HCEC 1CT (cell line): Measurements from ENCODE around the gene DNAH10.

ENCODE experiments used
- DNase-seq: peaks from one replicate; pipeline ENCODE4 v3.0.0-alpha.2; 2017

DNAH10 gene, protein sequence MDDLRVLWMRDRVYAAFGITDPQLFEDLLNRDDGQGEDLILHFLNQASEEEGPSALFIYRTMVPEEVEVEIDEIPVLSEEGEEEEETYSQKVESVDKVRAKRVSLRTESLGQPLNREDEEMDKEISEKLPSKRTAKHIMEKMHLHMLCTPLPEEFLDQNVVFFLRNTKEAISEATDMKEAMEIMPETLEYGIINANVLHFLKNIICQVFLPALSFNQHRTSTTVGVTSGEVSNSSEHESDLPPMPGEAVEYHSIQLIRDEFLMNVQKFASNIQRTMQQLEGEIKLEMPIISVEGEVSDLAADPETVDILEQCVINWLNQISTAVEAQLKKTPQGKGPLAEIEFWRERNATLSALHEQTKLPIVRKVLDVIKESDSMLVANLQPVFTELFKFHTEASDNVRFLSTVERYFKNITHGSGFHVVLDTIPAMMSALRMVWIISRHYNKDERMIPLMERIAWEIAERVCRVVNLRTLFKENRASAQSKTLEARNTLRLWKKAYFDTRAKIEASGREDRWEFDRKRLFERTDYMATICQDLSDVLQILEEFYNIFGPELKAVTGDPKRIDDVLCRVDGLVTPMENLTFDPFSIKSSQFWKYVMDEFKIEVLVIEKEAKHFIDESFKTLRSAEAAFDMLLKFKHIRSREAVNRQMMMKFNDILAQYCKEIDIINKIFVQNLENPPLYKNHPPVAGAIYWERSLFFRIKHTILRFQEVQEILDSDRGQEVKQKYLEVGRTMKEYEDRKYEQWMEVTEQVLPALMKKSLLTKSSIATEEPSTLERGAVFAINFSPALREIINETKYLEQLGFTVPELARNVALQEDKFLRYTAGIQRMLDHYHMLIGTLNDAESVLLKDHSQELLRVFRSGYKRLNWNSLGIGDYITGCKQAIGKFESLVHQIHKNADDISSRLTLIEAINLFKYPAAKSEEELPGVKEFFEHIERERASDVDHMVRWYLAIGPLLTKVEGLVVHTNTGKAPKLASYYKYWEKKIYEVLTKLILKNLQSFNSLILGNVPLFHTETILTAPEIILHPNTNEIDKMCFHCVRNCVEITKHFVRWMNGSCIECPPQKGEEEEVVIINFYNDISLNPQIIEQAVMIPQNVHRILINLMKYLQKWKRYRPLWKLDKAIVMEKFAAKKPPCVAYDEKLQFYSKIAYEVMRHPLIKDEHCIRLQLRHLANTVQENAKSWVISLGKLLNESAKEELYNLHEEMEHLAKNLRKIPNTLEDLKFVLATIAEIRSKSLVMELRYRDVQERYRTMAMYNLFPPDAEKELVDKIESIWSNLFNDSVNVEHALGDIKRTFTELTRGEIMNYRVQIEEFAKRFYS (N-terminal part only)

DNA sequence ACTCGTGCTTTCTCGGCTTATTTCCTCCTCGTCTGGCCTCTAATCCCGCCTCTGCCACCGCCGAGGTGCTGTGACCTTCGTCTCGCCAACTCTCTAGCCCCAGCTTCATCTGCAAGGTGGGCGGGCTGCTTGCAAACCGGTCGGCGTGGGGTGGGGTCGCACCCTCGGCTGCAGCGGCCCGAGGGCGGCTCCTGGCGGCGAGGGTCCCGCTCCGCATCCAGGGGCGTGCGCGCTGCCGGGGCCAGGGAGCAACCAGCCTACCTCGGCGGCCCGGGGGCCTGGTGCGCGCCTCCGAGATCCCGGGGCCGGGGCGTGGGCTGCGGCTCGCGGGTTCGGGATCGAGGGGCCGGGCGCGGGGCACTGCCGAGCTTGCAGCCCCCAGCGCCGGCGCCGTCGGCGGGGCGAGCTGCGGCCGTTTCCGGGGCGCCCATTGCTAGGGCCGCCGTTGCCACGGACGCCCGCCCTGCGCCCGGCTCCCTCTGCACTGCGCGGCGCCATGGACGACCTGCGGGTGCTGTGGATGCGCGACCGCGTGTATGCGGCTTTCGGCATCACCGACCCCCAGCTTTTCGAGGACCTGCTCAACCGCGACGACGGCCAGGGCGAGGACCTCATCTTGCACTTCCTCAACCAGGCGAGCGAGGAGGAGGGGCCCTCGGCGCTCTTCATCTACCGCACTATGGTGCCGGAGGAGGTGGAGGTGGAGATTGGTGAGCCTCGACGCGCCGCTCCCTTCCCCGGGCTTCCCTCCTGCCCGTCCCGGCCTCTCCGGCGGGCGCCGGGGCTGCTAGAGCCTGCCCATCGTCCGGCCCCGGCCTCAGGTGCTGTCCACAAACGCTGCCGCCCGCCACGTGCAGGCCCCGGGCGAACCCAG lies at the start of gene DNAH10:
Gene DNAH10 (plus strand): TSS at position 461 of the 874 bp plus-strand sequence. CDS start 36 bp downstream, at position 497.
- no peak for DNase-seq

DNA sequence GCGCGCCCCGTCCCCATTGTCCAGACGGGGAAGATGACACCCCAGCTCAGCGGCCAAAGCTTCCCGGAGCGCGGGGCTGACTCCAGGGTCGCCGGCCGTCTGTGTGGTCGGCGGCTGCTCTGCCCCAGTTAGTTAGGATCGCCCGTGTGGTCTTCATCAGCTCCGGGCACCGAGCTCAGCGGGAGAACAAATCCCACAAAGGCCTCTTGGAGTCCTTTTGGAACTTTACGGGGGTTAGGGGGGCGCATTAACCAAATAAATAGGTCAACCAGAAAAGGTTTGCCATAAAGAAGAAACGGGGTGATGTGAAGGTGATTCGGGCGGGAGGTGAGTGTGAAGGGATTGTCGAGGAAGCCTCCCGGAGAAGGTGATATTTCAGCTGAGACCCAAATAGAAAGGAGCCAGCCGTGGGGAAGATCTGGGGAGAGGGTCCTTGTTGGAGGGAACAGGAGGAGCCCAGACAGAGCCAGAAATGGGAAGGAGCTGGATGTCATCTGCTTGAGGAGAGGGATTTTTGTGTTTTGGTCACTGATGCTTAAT lies 49.3 kb upstream of the DNAH10 start:
- no peak for DNase-seq

DNA sequence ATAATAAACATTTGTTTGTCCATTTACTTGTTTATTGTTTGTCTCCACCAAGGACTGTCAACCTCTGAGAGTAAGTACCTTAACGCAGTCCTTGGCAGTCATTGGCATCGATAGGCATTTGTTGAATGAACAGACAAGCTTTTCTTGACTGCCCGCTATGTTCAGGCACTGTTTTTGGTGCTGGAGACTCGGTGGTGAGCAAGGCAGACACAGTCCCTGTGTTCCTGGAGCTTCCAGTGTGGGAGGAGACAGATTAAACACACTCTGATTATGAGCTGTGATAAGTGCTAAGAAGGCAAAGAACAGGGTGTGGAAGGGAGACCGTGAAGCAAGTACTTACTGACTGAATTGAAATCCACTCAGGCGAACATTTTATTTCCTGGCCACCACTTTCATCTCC lies 48.7 kb upstream of the DNAH10 start:
- DNase-seq, result no peak

DNA sequence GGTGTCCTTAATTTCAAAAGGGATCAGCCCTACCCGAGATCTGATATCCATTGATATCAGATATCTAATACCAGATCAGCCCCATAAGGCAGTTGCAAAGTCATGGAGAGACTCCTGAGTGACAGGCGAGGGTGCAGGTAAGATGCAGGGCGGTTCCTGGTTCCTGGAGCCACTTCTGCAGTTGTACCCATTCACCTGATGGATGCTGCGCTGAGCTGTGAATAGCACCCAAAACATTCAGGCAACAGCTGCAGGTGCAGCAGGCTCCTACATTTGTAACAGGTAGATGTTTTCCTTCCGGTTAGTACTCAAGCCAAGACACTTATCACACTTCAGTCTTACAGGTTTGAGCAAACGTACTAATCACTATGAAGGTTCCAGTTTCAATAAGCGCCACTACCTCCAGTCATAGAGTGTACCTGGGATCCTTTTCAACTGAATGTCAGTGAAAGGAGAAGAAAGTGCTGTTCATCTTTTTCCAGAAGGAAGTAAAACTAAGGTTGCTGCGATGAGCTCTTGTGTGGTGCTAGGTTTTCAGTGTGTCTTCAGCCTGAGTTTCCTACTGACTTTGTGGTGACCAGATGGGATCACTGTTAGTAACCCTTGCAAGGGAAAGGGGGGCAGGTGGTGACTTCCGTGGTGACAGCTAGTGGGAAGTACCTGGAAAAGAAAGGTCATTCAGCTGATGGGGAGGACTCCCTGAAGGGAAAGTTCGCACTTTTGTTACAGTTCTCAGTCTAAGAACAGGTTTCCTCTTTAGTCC lies 48.1 kb upstream of the DNAH10 start:
- DNase-seq, result no peak

DNA sequence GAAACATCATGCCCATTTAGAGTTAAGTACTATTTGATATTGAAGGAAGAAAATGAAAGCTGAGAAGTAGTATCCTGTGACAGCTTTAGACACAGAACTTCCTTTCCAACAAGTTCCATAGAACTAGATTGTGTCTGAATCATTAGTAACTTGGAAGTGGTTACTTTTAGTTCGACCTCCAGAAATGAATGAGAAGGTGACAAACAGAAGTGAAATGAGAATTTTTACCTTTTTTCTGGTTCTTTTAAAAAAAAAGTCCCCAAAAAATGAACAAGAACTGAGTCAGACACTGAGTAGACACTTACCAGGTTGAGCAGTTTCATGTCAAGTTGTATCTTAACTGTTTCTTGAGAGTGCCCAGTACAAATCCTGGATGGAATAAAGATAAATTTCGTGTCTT lies 46.9 kb upstream of the DNAH10 start:
- DNase-seq, result no peak

DNA sequence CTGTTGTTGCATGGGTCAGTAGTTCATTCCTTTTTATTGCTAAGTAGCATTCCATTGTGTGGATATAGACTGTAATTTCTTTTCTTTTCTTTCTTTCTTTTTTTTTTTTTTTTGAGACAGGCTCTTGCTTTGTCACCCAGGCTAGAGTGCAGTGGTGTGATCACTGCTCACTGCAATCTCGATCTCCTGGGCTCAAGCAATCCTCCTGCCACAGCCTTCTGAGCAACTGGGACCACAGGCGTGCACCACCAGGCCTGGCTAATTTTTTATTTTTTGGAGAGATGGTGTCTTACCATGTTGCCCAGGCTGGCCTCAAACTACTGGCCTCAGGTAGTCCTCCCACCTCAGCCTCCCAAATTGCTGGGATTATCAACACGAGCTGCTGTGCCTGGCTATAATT lies 44.8 kb upstream of the DNAH10 start:
- DNase-seq, result no peak

DNA sequence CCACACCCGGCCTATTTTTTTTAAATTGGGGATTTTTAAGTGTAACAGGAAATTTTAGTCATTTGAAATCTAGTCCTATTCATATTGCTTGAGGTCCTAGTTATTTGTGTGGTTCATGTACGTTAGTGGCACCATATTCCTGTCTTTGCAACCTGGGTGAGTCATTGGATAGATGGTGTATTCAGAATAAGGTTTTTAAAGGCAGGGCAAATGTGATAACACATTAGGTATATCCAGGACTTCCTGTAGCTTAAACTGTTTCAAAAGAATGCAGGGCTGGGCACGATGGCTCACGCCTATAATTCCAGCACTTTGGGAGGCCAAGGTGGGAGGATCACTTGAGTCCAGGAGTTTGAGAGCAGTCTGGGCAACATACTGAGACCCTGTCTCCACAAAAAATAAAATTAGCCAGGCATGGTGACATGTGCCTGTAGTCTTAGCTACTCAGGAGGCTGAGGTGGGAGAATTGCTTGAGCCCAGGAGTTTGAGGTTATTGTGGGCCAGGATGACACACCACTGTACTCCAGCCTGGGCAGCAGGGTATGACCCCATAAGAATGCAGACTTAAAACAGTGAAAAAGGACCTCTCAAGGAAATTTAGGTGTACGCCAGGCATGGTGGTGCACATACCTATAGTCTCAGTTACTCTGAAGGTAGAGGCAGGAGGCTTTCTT lies 41.8 kb upstream of the DNAH10 start:
- DNase-seq, result no peak

DNA sequence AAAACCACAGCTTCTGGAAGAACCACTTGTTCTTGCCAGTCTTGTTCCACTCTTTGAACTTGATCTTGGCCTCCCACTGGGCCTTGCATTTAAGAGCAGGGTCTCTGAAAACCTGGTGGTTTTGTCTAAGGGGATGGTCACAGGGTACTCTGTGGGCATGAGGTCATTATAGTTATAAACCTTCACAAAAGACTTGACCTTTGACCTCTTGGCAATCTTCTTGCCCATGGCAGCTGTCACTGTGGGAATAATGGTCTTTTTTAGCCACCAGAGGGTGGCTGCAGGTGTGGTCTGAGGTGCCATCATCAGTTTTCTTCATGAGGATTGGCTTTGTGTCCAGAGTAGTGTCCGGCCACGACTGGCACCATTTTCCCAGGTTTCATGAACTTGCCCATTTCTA lies 40.9 kb upstream of the DNAH10 start:
- no peak for DNase-seq

DNA sequence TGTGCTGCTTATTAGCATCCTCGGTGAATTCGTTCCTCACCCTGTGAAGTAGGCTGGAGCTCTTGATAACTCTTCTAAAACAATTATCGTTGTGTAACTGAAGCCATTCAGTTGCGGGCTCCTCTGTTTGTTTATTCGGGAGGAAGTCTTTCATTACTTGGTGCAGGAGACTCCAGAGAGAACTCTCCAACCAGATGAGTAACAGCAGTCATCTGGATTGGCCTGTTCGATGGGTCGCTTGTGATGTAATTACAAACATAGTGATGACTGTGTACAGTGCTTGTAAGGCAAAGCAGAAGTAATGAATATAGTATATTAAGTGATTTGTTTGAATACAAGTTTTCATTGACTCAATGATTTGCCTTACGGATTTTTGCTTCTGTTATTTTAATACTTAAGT lies 39.1 kb upstream of the DNAH10 start:
- DNase-seq, result no peak

DNA sequence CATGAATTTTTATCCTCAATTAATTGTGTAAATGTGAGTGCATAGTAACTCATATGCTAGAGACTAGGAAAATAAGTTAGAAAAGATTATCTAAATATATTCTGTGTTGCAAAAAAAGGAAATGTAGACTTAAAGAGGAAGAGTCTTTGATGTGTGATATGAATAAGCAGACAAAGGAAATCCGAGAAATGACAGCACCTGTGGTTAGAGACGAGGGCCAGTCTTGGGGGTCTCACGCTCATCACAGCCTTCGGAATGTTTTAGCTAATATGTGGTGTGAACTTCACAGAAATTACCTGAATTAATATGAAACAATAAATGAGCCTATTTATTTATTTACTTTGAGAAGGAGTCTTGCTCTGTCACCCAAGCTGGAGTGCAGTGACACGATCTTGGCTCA lies 38.3 kb upstream of the DNAH10 start:
- DNase-seq, result no peak

DNA sequence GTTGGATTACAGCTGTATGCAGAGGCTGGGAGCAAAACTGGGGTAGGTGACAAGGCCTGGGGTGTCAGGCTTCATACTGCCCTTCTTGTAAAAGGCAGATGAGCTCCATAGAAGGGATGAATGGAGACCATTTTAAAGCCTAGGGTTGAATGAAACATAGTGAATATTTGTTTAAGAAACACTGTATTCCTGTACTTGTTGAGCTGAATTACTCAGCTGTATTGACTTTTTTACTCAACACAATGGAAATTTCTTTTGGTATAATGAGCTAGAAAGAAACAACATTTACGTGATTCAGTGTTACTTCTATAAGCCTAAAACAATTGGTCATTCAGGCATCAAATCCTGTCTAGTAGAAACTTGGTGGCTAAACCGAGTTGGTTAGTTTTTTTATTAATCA lies 35.9 kb upstream of the DNAH10 start:
- no peak for DNase-seq

DNA sequence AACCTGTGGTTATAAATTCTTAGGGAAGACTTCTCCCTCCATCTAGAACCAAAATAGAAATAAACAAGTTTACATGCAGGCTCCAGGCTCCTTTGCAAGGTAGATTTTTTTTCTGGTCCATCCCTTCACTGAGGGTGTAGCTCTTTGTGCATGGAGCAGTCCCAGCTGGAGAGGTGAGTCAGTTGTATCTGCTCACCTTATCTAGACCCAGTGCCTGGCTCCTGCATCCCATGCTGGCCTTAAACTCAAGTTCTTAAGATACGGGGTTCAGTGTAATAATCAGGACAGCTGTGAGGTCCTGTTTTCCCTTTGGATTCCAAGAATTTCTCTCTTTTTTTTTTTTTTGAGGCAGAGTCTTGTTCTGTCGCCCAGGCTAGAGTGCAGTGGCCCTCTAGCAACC lies 35.1 kb upstream of the DNAH10 start:
- DNase-seq, result no peak

DNA sequence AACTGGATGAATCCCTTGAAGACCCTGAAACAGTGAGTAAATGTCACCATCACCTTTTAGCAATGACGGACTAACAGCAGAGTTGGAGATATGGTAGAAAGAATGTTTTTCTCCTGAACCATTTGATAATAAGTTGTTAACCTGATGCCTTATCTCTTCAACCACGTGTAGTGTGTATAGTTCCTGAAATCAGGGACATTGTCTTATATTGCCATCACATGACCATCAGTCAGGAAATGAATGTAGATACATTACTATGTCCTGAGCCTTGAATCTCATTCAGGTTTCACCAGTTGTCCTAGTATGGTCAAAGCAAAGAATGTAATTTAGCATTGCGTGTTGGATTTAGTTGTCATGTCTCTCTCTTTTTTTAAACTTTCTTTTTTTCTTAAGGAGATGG lies 34.2 kb upstream of the DNAH10 start:
- no peak for DNase-seq

DNA sequence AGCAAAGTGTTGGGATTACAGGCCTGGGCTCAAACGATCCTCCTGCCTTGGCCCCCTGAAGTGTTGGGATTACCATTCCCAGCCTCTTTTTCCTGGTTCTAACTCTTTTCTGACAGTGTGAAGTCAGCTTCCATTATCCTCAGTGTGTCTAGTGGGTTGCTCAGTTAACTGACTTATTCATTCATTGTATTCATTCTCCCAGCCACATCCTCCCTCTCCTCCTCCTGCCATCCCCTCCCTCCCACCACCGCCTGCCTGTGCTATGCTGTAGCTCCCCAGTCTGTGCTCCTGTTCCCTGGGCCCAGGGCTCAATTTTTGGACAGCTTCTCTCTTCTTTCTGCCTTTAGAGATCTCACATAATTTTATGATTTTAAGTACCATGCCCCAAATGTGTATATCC lies 30.5 kb upstream of the DNAH10 start:
- no peak for DNase-seq

DNA sequence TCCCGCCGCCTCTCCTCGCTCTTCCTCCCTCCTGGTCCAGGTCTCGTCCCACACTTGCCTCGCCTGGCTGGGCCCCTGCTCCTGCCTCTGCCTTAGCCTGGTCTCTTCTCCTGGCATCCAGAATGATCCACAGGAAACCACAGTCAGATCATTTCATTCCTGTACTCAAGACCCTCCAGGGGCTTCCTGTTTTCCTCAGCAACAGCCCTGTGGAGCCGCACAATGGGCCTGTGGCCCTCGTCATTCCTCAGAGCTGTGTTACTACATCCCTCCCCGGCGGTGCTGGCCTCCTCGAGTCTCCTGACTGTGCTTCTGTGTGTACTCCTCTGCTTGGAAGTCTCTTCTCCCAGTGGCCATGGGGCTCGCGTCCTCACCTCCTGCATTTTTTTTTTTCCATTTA lies 29.9 kb upstream of the DNAH10 start:
- DNase-seq, result no peak

DNA sequence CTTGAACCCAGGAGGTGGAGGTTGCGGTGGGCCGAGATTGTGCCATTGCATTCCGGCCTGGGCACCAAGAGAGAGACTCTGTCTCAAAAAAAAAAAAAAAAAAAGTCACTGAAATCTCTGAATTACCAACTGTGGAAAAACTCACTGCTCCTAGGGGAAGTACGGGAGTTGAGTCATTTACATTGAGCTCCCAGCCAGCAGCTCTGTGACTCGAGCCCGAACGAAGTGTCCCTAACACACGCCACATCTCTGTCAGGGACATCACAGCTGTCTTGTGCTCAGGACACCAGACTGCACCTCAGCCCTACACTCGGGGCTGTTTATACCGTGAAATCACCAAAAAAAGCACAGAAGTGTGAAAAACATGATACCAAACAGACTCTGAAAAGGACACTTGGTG lies 28.9 kb upstream of the DNAH10 start:
- DNase-seq, result no peak

DNA sequence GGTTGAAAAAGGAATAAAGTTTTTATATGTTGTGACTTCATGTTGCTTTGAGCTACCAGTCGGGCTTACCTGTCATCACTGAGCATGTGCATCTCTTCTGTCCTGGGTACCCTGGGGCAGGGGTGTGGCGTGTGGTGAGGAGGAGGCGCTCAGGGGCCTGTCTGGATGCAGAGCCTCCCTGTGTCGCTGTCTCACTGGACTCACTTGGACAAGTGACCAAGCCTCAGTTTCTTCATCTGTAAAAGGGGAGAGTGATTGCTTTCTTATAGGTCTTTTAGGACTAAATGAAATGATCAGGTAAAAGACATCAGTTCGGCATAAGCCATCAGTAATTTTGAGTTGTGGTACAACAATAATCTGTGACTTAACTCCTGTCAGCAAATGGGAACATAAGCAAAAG lies 27.8 kb upstream of the DNAH10 start:
- no peak for DNase-seq

DNA sequence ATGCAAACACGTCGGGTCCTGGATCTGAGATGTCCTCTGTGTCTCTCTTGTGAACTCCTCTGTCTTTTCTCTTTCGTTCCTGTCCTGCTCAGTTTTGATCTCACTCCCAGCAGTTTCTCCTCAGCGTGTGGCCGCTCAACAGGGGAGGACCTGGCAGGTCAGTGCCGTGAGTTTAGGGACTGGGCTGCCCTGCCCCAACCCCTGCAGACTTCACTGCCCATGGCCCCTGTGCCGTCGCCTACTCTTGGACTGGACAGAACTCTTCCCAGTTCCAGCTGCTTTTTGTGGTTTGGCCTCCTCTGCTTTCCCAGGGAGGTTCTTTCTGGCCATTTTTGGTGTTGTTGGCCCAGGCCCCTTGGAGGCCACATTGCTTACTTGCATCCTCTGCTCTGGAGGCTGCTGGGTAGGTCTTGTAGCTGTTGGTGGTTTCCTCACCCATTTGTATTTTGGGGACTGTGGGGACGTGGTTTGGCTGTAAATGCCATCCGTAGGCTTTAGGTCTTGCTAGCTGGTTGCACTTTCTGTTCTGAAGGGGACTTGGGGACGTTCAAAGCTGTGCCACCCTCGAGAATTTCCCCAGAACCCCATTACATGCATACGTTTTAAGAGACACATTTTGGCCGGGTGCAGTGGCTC lies 20.0 kb upstream of the DNAH10 start:
- DNase-seq, result no peak

DNA sequence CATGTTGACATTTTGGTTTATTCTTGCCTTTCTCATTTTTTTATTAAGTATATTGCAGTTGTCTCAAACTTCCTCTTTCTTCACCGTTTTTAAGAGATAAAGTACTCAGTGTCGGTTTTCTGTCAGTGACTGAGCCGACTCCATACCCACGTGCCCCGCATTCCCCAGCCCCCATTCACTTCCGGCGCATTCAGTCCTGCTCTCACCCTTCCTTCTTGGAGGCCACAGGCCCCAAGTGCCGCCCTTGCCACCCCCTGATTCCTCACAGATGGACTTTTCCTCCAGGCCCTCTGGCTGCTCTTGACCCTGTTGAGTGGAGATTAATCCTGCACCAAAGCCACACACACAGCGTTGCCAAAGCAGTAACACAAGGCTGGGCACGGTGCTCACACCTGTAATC lies 19.1 kb upstream of the DNAH10 start:
- no peak for DNase-seq

DNA sequence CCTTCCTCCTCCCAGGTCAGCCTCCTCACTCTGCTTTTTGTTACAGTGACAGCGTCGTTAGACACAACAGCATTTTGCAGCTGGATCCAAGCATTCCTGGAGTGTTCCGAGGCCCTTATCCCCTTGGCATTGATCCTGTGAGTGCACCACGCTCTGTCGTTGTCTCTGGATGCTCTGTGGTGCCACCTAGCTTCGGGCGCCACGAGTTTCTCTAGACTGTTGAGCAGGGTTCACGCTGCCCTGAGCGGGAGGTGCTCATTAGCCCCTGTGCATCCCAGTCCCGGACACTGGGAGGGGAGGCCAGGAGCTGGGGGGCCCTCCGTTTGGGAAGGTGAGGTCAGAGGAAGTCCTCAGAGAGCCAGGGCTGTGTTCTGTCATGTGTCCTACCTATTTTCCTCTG lies 17.3 kb upstream of the DNAH10 start:
- DNase-seq, result no peak
